Heart left ventricle (tissue), 13 donors: ENCODE results near the gene CEP131.

Source experiments
- POLR2A ChIP-seq, 2 donors: fragments of 450-650 bp; IDR thresholded peaks; one replicate each; pipeline ENCODE4 v1.6.1; 2017; ENCODE audit warnings: antibody characterized with exemption in 2 of 2, mild to moderate bottlenecking in 2 of 2, moderate library complexity in 2 of 2
- TF ChIP-seq, protein P1 (sequence below), 12 donors: fragments of 200-600 bp; sonication (generic) in 4 of 12; IDR thresholded peaks; one replicate each; pipeline versions ENCODE4 v1.5.0 to v1.8.0; 2018 to 2022; ENCODE audit warnings: antibody characterized with exemption in 12 of 12, mild to moderate bottlenecking in 5 of 12
- donor health status: ischemic (EF 13 %, LVEDD 7.1; RV severe dilation, severe dysfunction).
- donor health status: DM: no; HTN: yes; CAD: no.
- donor health status: DM: no; HTN: no; CAD: no.
- donor health status: ischemic (EF 25% LVEDD 6.9; RV normal size, moderate dysfunction).
- donor health status: ischemic (EF 25% LVEDD 5.7; RV mildly dilated, moderate dysfunction).
- donor health status: ischemic (EF 35%, LVEDD 5.7; RV mildly dilated, moderate dysfunction).
- donor health status: nonischemic (EF 11% LVEDD 7.7; RV severe dilation, severe dysfunction).
- donor health status: DM: yes; HTN: yes; CAD: no.
- donor health status: PGD.
- donor health status: ischemic (EF 29% LVEDD 5.4; RV normal size, mild dysfunction).
- donor health status: nonischemic (EF 23%, LVEDD 6.1; RV moderate dilation, normal function).

DNA sequence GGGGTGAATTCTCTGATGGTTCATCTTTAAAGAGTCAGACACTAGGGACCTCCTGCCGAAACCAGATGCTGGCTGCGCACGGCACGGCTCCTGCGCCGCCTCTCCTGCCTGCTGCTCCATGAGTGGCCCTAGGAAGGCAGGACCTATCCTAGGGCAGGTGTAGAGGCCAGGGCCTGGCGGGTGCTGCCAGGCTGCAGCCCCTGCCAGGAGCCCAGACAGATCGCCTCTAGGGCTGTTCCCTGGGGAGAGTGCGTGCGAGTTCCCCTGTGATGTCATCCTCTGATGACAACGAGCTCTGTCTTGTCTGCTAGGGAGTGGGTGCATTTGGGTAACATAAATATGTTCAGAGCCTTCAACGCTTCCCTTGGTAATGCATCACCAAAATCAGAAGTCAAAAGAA, 48.5 kb upstream of the CEP131 start:
- no peak for TF ChIP-seq POLR2A (IDR thresholded peaks at IDR 0.05)
- TF ChIP-seq, protein P1, sequence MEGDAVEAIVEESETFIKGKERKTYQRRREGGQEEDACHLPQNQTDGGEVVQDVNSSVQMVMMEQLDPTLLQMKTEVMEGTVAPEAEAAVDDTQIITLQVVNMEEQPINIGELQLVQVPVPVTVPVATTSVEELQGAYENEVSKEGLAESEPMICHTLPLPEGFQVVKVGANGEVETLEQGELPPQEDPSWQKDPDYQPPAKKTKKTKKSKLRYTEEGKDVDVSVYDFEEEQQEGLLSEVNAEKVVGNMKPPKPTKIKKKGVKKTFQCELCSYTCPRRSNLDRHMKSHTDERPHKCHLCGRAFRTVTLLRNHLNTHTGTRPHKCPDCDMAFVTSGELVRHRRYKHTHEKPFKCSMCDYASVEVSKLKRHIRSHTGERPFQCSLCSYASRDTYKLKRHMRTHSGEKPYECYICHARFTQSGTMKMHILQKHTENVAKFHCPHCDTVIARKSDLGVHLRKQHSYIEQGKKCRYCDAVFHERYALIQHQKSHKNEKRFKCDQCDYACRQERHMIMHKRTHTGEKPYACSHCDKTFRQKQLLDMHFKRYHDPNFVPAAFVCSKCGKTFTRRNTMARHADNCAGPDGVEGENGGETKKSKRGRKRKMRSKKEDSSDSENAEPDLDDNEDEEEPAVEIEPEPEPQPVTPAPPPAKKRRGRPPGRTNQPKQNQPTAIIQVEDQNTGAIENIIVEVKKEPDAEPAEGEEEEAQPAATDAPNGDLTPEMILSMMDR (IDR thresholded peaks at IDR 0.05) = no peak
